Mucosa of stomach (tissue), 1 donor: Measurements from ENCODE around the gene CCNDBP1.
A peak's percentile ranks its signal among the peaks of the same experiment; 100 is the strongest.
"Not testable (repeated sequence)": the region's sequence is repeated elsewhere in the genome, so short reads cannot be mapped to it uniquely, and the experiment has no call there.

Source experiments
- H3K27me3 ChIP-seq: one replicate; pipeline ENCODE4 v1.7.0; 2013; ENCODE audit warnings: mild to moderate bottlenecking, low read length; ENCODE audit not compliant: control insufficient read depth, insufficient read depth
- H3K36me3 ChIP-seq: one replicate; pipeline ENCODE4 v1.7.0; 2013; ENCODE audit warnings: low read length; ENCODE audit not compliant: control insufficient read depth, insufficient read depth
- H3K4me1 ChIP-seq: one replicate; pipeline ENCODE4 v1.7.0; 2013; ENCODE audit warnings: mild to moderate bottlenecking, low read length; ENCODE audit not compliant: control insufficient read depth, insufficient read depth
- H3K4me3 ChIP-seq: one replicate; pipeline ENCODE4 v1.7.0; 2013; ENCODE audit warnings: low read length
- H3K9ac ChIP-seq: one replicate; pipeline ENCODE4 v1.7.0; 2013; ENCODE audit warnings: mild to moderate bottlenecking, low read length, moderate library complexity
- H3K9me3 ChIP-seq: one replicate; pipeline ENCODE4 v1.7.0; 2013; ENCODE audit warnings: mild to moderate bottlenecking, low read length, moderate library complexity; ENCODE audit not compliant: control insufficient read depth
- donor health status: Pancreatic carcinoma.

Gene CCNDBP1

DNA sequence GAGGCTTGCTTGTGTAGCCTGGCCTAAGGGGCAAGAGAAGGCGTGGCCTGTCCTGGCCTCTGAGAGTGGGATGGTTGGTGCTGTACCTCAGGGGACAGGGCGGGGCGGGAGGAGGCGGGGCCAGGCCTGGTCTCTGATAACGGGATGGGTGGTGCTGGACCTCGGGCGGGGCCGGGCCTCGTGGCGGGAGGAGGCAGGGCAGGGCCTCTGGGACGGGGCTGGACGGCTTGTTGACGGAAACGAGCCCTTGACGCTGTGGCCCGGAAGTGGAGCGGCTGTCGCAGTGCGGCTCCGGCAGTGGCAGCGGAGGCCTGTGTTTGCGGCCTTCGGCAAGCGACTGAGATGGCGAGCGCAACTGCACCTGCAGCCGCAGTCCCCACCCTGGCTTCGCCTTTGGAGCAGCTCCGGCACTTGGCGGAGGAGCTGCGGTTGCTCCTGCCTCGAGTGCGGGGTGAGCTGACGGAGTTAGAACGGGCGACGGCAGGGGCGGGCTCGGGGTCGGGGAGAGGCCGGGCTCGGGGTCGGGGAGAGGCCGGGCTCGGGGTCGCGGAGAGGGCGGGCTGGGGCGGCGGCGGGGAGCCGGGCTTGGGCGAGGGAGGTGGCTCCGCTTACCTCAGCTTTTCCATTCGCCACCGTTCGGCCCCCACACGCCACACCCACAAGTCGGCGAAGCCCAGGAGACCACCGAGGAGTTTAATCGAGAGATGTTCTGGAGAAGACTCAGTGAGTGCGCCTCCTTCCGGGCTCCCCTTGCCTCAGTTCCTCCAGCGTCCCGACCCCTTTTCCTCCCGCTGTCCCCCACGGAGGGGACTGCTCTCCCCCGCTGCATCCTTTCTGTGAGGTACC is at the start of gene CCNDBP1:
TSS of gene CCNDBP1 (plus strand) at position 247 of the 846 bp plus-strand sequence. CDS start at position 343, 96 bp downstream.
- Histone ChIP-seq H3K9me3 (no peaks in the 10 kb centered on the region), H3K27me3 (no peaks in the 10 kb centered on the region), H3K4me1 (peaks cover 28% of the 10 kb centered on the region), H3K36me3 (peaks cover 10% of the 10 kb centered on the region), H3K9ac (peak within 1 kb of the TSS; percentile 96), H3K4me3 (peak within 1 kb of the TSS; percentile 75)

DNA sequence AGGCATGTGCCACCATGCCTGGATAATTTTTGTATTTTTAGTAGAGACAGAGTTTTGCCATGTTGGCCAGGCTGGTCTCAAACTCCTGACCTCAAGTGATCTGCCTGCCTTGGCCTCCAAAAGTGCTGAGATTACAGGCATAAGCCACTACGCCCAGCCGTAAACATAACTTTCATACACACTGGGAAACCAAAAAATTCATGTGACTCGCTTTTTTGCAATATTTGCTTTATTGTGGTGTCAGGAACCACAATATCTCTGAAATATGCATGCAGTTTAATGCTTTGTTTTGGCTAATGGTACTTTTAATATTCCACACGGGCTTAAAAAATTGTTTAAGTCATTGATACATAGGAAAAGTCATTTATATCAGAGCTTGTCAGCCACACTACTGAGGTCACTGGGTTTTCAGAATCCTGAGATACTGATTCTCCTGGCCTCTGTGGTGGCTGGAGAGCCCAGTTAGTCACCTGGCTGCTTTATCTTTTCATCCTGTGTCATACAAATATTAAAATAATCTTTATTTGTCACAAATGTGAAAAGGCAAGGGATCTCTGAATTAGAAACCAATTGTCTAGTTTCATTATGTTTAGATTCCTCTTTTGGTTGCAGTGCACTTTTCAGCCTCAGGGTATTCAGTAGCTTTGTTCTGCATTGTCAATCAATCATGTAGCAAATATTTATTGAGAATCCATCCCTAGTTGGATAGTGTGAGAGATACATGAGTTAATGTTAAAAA is 41.8 kb upstream of the CCNDBP1 start:
- no peak overlapping the region for H3K4me3 ChIP-seq
- no peak overlapping the region for H3K9ac ChIP-seq
- H3K27me3 ChIP-seq, result no peaks in the 10 kb centered on the region
- H3K4me1 ChIP-seq, result no peaks in the 10 kb centered on the region
- H3K9me3 ChIP-seq, result no peaks in the 10 kb centered on the region
- no peaks in the 10 kb centered on the region for H3K36me3 ChIP-seq

- H3K9me3 ChIP-seq, result no peaks in the 10 kb centered on the region
- H3K9ac ChIP-seq, result no peak overlapping the region
- no peaks in the 10 kb centered on the region for H3K4me1 ChIP-seq
- no peaks in the 10 kb centered on the region for H3K27me3 ChIP-seq
- H3K36me3 ChIP-seq, result no peaks in the 10 kb centered on the region
- no peak overlapping the region for H3K4me3 ChIP-seq
Measured at GRCh38 chr15:43144512-43144911, 40.7 kb upstream of the CCNDBP1 start.

GRCh38 chr15:43146184-43146583 is 39.0 kb upstream of the CCNDBP1 start:
- Histone ChIP-seq H3K9me3 (no peaks in the 10 kb centered on the region), H3K27me3 (no peaks in the 10 kb centered on the region), H3K4me3 (no peak overlapping the region), H3K36me3 (no peaks in the 10 kb centered on the region), H3K4me1 (no peaks in the 10 kb centered on the region), H3K9ac (no peak overlapping the region)

GRCh38 chr15:43150191-43150929 is 34.8 kb upstream of the CCNDBP1 start:
- Histone ChIP-seq H3K27me3 (no peaks in the 10 kb centered on the region), H3K4me1 (no peaks in the 10 kb centered on the region), H3K36me3 (no peaks in the 10 kb centered on the region), H3K4me3 (no peak overlapping the region), H3K9me3 (no peaks in the 10 kb centered on the region), H3K9ac (no peak overlapping the region)

GRCh38 chr15:43151688-43152087 is 33.5 kb upstream of the CCNDBP1 start:
- Histone ChIP-seq H3K36me3 (no peaks in the 10 kb centered on the region), H3K9me3 (no peaks in the 10 kb centered on the region), H3K4me1 (no peaks in the 10 kb centered on the region), H3K9ac (no peak overlapping the region), H3K4me3 (no peak overlapping the region), H3K27me3 (no peaks in the 10 kb centered on the region)

- Histone ChIP-seq H3K4me1 (no peaks in the 10 kb centered on the region), H3K36me3 (no peaks in the 10 kb centered on the region), H3K9ac (no peak overlapping the region), H3K27me3 (no peaks in the 10 kb centered on the region), H3K9me3 (no peaks in the 10 kb centered on the region), H3K4me3 (no peak overlapping the region)
Measured at GRCh38 chr15:43153269-43153668, 31.9 kb upstream of the CCNDBP1 start.

GRCh38 chr15:43165801-43166325 is 19.3 kb upstream of the CCNDBP1 start:
- H3K9ac ChIP-seq, result no peak overlapping the region
- H3K27me3 ChIP-seq, result no peaks in the 10 kb centered on the region
- H3K9me3 ChIP-seq, result no peaks in the 10 kb centered on the region
- H3K4me3 ChIP-seq, result no peak overlapping the region
- no peaks in the 10 kb centered on the region for H3K36me3 ChIP-seq
- no peaks in the 10 kb centered on the region for H3K4me1 ChIP-seq

DNA sequence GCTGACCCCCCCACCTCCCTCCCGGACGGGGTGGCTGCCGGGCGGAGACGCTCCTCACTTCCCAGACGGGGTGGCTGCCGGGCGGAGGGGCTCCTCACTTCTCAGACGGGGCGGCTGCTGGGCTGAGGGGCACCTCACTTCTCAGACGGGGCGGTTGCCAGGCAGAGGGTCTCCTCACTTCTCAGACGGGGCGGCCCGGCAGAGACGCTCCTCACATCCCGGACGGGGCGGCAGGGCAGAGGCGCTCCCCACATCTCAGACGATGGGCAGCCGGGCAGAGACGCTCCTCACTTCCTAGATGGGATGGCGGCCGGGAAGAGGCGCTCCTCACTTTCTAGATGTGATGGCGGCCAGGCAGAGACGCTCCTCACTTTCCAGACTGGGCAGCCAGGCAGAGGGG is 17.9 kb upstream of the CCNDBP1 start:
- not testable (repeated sequence) for H3K9ac ChIP-seq, H3K4me1 ChIP-seq, H3K4me3 ChIP-seq

GRCh38 chr15:43168192-43169107 is 16.8 kb upstream of the CCNDBP1 start:
- Histone ChIP-seq H3K9ac (no peak overlapping the region), H3K9me3 (no peaks in the 10 kb centered on the region), H3K4me1 (no peaks in the 10 kb centered on the region), H3K27me3 (no peaks in the 10 kb centered on the region), H3K36me3 (no peaks in the 10 kb centered on the region), H3K4me3 (no peak overlapping the region)

More for the DNA sequence above, 17.9 kb upstream of the CCNDBP1 start:
- H3K36me3 ChIP-seq, H3K27me3 ChIP-seq, H3K9me3 ChIP-seq: not testable (repeated sequence)

GRCh38 chr15:43169888-43170287 is 15.3 kb upstream of the CCNDBP1 start:
- no peaks in the 10 kb centered on the region for H3K36me3 ChIP-seq
- no peaks in the 10 kb centered on the region for H3K27me3 ChIP-seq
- H3K9ac ChIP-seq, result no peak overlapping the region
- H3K4me1 ChIP-seq, result no peaks in the 10 kb centered on the region
- H3K9me3 ChIP-seq, result no peaks in the 10 kb centered on the region
- no peak overlapping the region for H3K4me3 ChIP-seq
